MV-4-11 (cell line): ENCODE results near the gene ZC3HAV1L.
"Not testable (repeated sequence)": the region's sequence is repeated elsewhere in the genome, so short reads cannot be mapped to it uniquely, and the experiment has no call there.

Source experiments
- DNase-seq: peaks from one replicate; lab custom pipeline; 2025; lab: John Stamatoyannopoulos, UW

The ZC3HAV1L gene

GRCh38 chr7:139035586-139036353 lies at the start of gene ZC3HAV1L:
ZC3HAV1L (minus strand) TSS chr7:139036042; CDS start chr7:139036017, 25 bp downstream.
- peak; percentile 26 for DNase-seq

GRCh38 chr7:139084709-139085108 lies 48.9 kb upstream of the ZC3HAV1L start:
- no peak for DNase-seq

- DNase-seq: no peak
Observed at GRCh38 chr7:139081584-139081983, 45.7 kb upstream of the ZC3HAV1L start.

- no peak for DNase-seq
Observed at GRCh38 chr7:139080905-139081304, 45.1 kb upstream of the ZC3HAV1L start.

- no peak for DNase-seq
Observed at GRCh38 chr7:139079861-139080260, 44.0 kb upstream of the ZC3HAV1L start.

GRCh38 chr7:139078911-139079310 lies 43.1 kb upstream of the ZC3HAV1L start:
- no peak for DNase-seq

GRCh38 chr7:139078399-139078798 lies 42.6 kb upstream of the ZC3HAV1L start:
- no peak for DNase-seq

- DNase-seq: not testable (repeated sequence)
Observed at GRCh38 chr7:139077706-139078105, 41.9 kb upstream of the ZC3HAV1L start.

GRCh38 chr7:139075871-139076686 lies 40.2 kb upstream of the ZC3HAV1L start:
- DNase-seq: no peak

GRCh38 chr7:139075031-139075652 lies 39.3 kb upstream of the ZC3HAV1L start:
- peak; percentile 77 for DNase-seq

GRCh38 chr7:139072796-139073195 lies 37.0 kb upstream of the ZC3HAV1L start:
- peak; percentile 84 for DNase-seq

- DNase-seq: peak; percentile 2
Observed at GRCh38 chr7:139071680-139072079, 35.8 kb upstream of the ZC3HAV1L start.

- DNase-seq: no peak
Observed at GRCh38 chr7:139068544-139069399, 32.9 kb upstream of the ZC3HAV1L start.

GRCh38 chr7:139066315-139066714 lies 30.5 kb upstream of the ZC3HAV1L start:
- DNase-seq: no peak

- no peak for DNase-seq
Observed at GRCh38 chr7:139065323-139065722, 29.5 kb upstream of the ZC3HAV1L start.

GRCh38 chr7:139061416-139061815 lies 25.6 kb upstream of the ZC3HAV1L start:
- DNase-seq: peak; percentile 37

GRCh38 chr7:139060695-139061237 lies 24.9 kb upstream of the ZC3HAV1L start:
- no peak for DNase-seq

GRCh38 chr7:139059905-139060304 lies 24.1 kb upstream of the ZC3HAV1L start:
- DNase-seq: no peak

- peak; percentile 23 for DNase-seq
Observed at GRCh38 chr7:139058943-139059342, 23.1 kb upstream of the ZC3HAV1L start.

GRCh38 chr7:139055674-139056073 lies 19.8 kb upstream of the ZC3HAV1L start:
- no peak for DNase-seq

GRCh38 chr7:139054656-139055055 lies 18.8 kb upstream of the ZC3HAV1L start:
- DNase-seq: not testable (repeated sequence)
